ENCODE results near the gene ROS1. TPM values are rescaled to one million over a fixed set of nuclear protein-coding genes. Genes with fewer than 3 reads are reported as not detected.

ROS1 gene
- total and polyA plus RNA-seq, 2 donors (not counting 1 experiment from before 2014, with no cell fraction given) = not detected

DNA sequence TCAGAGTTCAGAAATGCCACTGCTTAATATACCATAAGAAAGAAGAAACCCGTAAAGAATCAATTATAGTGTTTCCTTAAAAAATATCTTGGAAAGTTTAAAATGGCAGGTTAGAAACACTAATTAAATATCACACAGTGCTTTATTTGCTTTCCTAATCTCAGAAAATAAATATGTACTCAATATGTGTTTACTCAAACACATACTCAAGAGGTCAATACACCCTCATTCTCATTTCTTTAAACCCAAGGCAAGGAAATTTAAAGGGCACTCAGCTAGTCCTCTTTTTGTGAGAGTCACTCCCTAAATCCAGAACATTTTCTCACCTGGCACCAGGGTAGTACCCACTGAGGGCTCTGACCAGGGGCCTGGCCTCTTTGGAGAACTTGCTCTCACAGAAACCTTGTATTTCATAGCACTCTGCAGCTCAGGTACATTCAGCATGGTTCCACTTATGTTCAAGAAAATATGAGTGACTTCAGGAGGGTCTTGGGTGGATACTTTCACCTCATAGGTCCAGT is 38.2 kb downstream of the ROS1 start:
- no peaks in the 10 kb centered on the region for H3K9me3 ChIP-seq (ENCODE audit: control extremely low read depth in 1 of 3, control insufficient read depth in 2 of 3, insufficient read depth in 1 of 3, low read length in 2 of 3)
- H4K20me1 ChIP-seq (ENCODE audit: control insufficient read depth, insufficient read depth, low read length, poor library complexity, severe bottlenecking) = no peaks in the 10 kb centered on the region
- H3K36me3 ChIP-seq (replicated peaks in 1 of 2; ENCODE audit: control extremely low read depth in 1 of 2, control insufficient read depth in 1 of 2, extremely low read depth in 1 of 2, insufficient read depth in 2 of 2, low read length in 1 of 2) = no peaks in the 10 kb centered on the region
- no peaks in the 10 kb centered on the region for H3K4me1 Mint-ChIP-seq
- H3K4me3 Mint-ChIP-seq = no peak overlapping the region
- DNase-seq = no peak
- H3K79me2 ChIP-seq (ENCODE audit: control insufficient read depth, insufficient read depth, low read length) = no peaks in the 10 kb centered on the region
- H3K27me3 ChIP-seq (replicated peaks in 1 of 4; ENCODE audit: control extremely low read depth in 1 of 4, control insufficient read depth in 3 of 4, insufficient read depth in 4 of 4, low read length in 3 of 4) = no peaks in the 10 kb centered on the region
- H3K4me3 ChIP-seq (ENCODE audit: control extremely low read depth in 1 of 5, extremely low read depth in 1 of 5, insufficient read depth in 1 of 5, low read depth in 2 of 5, low read length in 4 of 5) = no peak overlapping the region
- no peaks in the 10 kb centered on the region for H3K4me1 ChIP-seq (ENCODE audit: control insufficient read depth in 2 of 2, insufficient read depth in 2 of 2, low read length in 2 of 2)
- no peak overlapping the region for H2AFZ ChIP-seq (ENCODE audit: insufficient read depth, low read depth, low read length, poor library complexity, severe bottlenecking)
- H3K9me3 Mint-ChIP-seq (ENCODE audit: insufficient read depth) = no peaks in the 10 kb centered on the region
- no peak overlapping the region for H3K4me2 ChIP-seq (replicated peaks; ENCODE audit: low read depth, low read length, poor library complexity, severe bottlenecking)
- no peak for TF ChIP-seq CTCF (IDR thresholded peaks at IDR 0.05)
- no peak for TF ChIP-seq EZH2 (IDR thresholded peaks at IDR 0.05; ENCODE audit: borderline replicate concordance, insufficient read depth, low read depth, low read length, poor library complexity, severe bottlenecking)
- POLR2A ChIA-PET = no interaction called here
- CTCF ChIA-PET = no interaction called here
- no CpG with 5 or more reads among the region's 1 CpG for WGBS (ENCODE audit: insufficient coverage)
- peaks cover 14% of the 10 kb centered on the region for H3K27me3 Mint-ChIP-seq
- no peak overlapping the region for H3K27ac Mint-ChIP-seq
- intact Hi-C loops (cut with micrococcal nuclease) = no loop called here
- ATAC-seq (ENCODE audit: low read depth) = no peak
- no peak overlapping the region for H3K9ac ChIP-seq (ENCODE audit: low read length)
- H3K27ac ChIP-seq (ENCODE audit: low read length in 2 of 2) = no peak overlapping the region

- TF ChIP-seq CTCF (IDR thresholded peaks at IDR 0.05) (no peak), EZH2 (IDR thresholded peaks at IDR 0.05; ENCODE audit: borderline replicate concordance, insufficient read depth, low read depth, low read length, poor library complexity, severe bottlenecking) (no peak)
- ChIA-PET POLR2A (no interaction called here), CTCF (no interaction called here)
- Histone ChIP-seq H3K27me3 (replicated peaks in 1 of 4; ENCODE audit: control extremely low read depth in 1 of 4, control insufficient read depth in 3 of 4, insufficient read depth in 4 of 4, low read length in 3 of 4) (no peaks in the 10 kb centered on the region), H3K36me3 (replicated peaks in 1 of 2; ENCODE audit: control extremely low read depth in 1 of 2, control insufficient read depth in 1 of 2, extremely low read depth in 1 of 2, insufficient read depth in 2 of 2, low read length in 1 of 2) (no peaks in the 10 kb centered on the region), H3K79me2 (ENCODE audit: control insufficient read depth, insufficient read depth, low read length) (no peaks in the 10 kb centered on the region), H3K9ac (ENCODE audit: low read length) (no peak overlapping the region), H4K20me1 (ENCODE audit: control insufficient read depth, insufficient read depth, low read length, poor library complexity, severe bottlenecking) (no peaks in the 10 kb centered on the region), H3K4me3 (ENCODE audit: control extremely low read depth in 1 of 5, extremely low read depth in 1 of 5, insufficient read depth in 1 of 5, low read depth in 2 of 5, low read length in 4 of 5) (no peak overlapping the region), H3K4me1 (ENCODE audit: control insufficient read depth in 2 of 2, insufficient read depth in 2 of 2, low read length in 2 of 2) (no peaks in the 10 kb centered on the region), H3K4me2 (replicated peaks; ENCODE audit: low read depth, low read length, poor library complexity, severe bottlenecking) (no peak overlapping the region), H3K27ac (ENCODE audit: low read length in 2 of 2) (no peak overlapping the region), H2AFZ (ENCODE audit: insufficient read depth, low read depth, low read length, poor library complexity, severe bottlenecking) (no peak overlapping the region), H3K9me3 (ENCODE audit: control extremely low read depth in 1 of 3, control insufficient read depth in 2 of 3, insufficient read depth in 1 of 3, low read length in 2 of 3) (no peaks in the 10 kb centered on the region)
- no peak overlapping the region for H3K4me3 Mint-ChIP-seq
- intact Hi-C loops (cut with micrococcal nuclease) = no loop called here
- no peak overlapping the region for H3K27ac Mint-ChIP-seq
- H3K9me3 Mint-ChIP-seq (ENCODE audit: insufficient read depth) = no peaks in the 10 kb centered on the region
- H3K4me1 Mint-ChIP-seq = no peaks in the 10 kb centered on the region
- no CpG with 5 or more reads among the region's 2 CpGs for WGBS (ENCODE audit: insufficient coverage)
- ATAC-seq (ENCODE audit: low read depth) = no peak
- DNase-seq = no peak
- H3K27me3 Mint-ChIP-seq = peaks cover 14% of the 10 kb centered on the region
Measured at GRCh38 chr6:117384659-117385058, 41.1 kb downstream of the ROS1 start.

Measured in B cell (primary cell).